Thyroid gland (tissue), 4 donors: Measurements from ENCODE around the gene SIRT7.

Experiments used
- CTCF ChIP-seq, 6 experiments: fragments of 200-600 bp in 3 of 6; fragments of 450-650 bp in 3 of 6; sonication (generic) in 3 of 6; IDR thresholded peaks; one replicate each; pipeline ENCODE4 v1.5.1; 2016 to 2019; ENCODE audit warnings: antibody characterized with exemption in 6 of 6, mild to moderate bottlenecking in 2 of 6, inconsistent platforms in 1 of 6, moderate library complexity in 1 of 6
- POLR2A ChIP-seq, 2 donors: fragments of 450-650 bp; IDR thresholded peaks; one replicate each; pipeline ENCODE4 v1.6.1; 2017; ENCODE audit warnings: antibody characterized with exemption in 2 of 2, mild to moderate bottlenecking in 2 of 2, moderate library complexity in 1 of 2

GRCh38 chr17:81939881-81940385, 22.0 kb upstream of the SIRT7 start:
- TF ChIP-seq CTCF (IDR thresholded peaks at IDR 0.05) (no peak), POLR2A (IDR thresholded peaks at IDR 0.05) (no peak)
